Mesenchymal stem cell (in vitro differentiated cells and primary cell): ENCODE results near the gene METTL5.
A peak's percentile ranks its signal among the peaks of the same experiment; 100 is the strongest.
"Not testable (repeated sequence)": the region's sequence is repeated elsewhere in the genome, so short reads cannot be mapped to it uniquely, and the experiment has no call there.

Experiments
- DNase-seq: peaks from one replicate; pipeline ENCODE4 v3.0.0-alpha.2; 2013
- H2AFZ ChIP-seq: one replicate; pipeline ENCODE4 v1.6.1; 2013; ENCODE audit warnings: low read depth, mild to moderate bottlenecking, control low read depth, inconsistent platforms, low read length, moderate library complexity
- H2AK5ac ChIP-seq: 2 replicates; pipeline ENCODE4 v1.6.1; 2013; ENCODE audit warnings: low read length, moderate library complexity, mild to moderate bottlenecking, inconsistent platforms; ENCODE audit not compliant: severe bottlenecking
- H2BK120ac ChIP-seq: one replicate; pipeline ENCODE4 v1.6.1; 2013; ENCODE audit warnings: low read depth, mild to moderate bottlenecking, inconsistent platforms, low read length, moderate library complexity
- H2BK12ac ChIP-seq, 2 experiments: one replicate each; pipeline ENCODE4 v1.6.1; 2013; ENCODE audit warnings: inconsistent platforms in 2 of 2, low read length in 2 of 2, mild to moderate bottlenecking in 2 of 2, moderate library complexity in 2 of 2, control low read depth in 1 of 2
- H2BK15ac ChIP-seq: one replicate; pipeline ENCODE4 v1.6.1; 2013; ENCODE audit warnings: mild to moderate bottlenecking, low read depth, inconsistent platforms; ENCODE audit not compliant: poor library complexity, severe bottlenecking
- H2BK5ac ChIP-seq: 2 replicates; pipeline ENCODE4 v1.6.1; 2013; ENCODE audit warnings: low read depth, mild to moderate bottlenecking, low read length, control low read depth, inconsistent platforms; ENCODE audit not compliant: poor library complexity, severe bottlenecking
- H3K14ac ChIP-seq, 2 experiments: one replicate each; pipeline ENCODE4 v1.6.1; 2013; ENCODE audit warnings: inconsistent platforms in 2 of 2, low read length in 2 of 2, control low read depth in 1 of 2, mild to moderate bottlenecking in 1 of 2, moderate library complexity in 1 of 2
- H3K18ac ChIP-seq, 2 experiments: one replicate each; pipeline ENCODE4 v1.6.1; 2013; ENCODE audit warnings: inconsistent platforms in 2 of 2, low read length in 2 of 2, control low read depth in 1 of 2, low read depth in 1 of 2, mild to moderate bottlenecking in 1 of 2
- H3K23ac ChIP-seq, 2 experiments: one replicate each; pipeline ENCODE4 v1.6.1; 2013; ENCODE audit warnings: inconsistent platforms in 2 of 2, low read length in 2 of 2, mild to moderate bottlenecking in 2 of 2, moderate library complexity in 2 of 2, control low read depth in 1 of 2
- H3K27ac ChIP-seq: 2 replicates; pipeline ENCODE4 v1.5.1; 2013; ENCODE audit warnings: mild to moderate bottlenecking, moderate library complexity, low read length, control low read depth, inconsistent platforms; ENCODE audit not compliant: poor library complexity, severe bottlenecking
- H3K27me3 ChIP-seq, 2 experiments: 2 replicates each; pipeline versions ENCODE4 v1.6.1 to v1.7.0; 2013; ENCODE audit warnings: low read length in 2 of 2, mild to moderate bottlenecking in 2 of 2, moderate library complexity in 2 of 2, control low read depth in 1 of 2, inconsistent platforms in 1 of 2; ENCODE audit not compliant: control insufficient read depth in 1 of 2, insufficient read depth in 1 of 2
- H3K36me3 ChIP-seq, 2 experiments: 2 replicates each; pipeline versions ENCODE4 v1.6.1 to v1.7.0; 2013; ENCODE audit warnings: low read length in 2 of 2, control low read depth in 1 of 2, inconsistent platforms in 1 of 2, low read depth in 1 of 2, mild to moderate bottlenecking in 1 of 2; ENCODE audit not compliant: insufficient read depth in 2 of 2, control insufficient read depth in 1 of 2
- H3K4ac ChIP-seq, 2 experiments: one replicate each; pipeline ENCODE4 v1.6.1; 2013; ENCODE audit warnings: inconsistent platforms in 2 of 2, low read length in 2 of 2, mild to moderate bottlenecking in 2 of 2, moderate library complexity in 2 of 2, control low read depth in 1 of 2, low read depth in 1 of 2
- H3K4me1 ChIP-seq: 2 replicates; pipeline ENCODE4 v1.6.1; 2013; ENCODE audit warnings: low read depth, low read length, control low read depth; ENCODE audit not compliant: control insufficient read depth, insufficient read depth
- H3K4me2 ChIP-seq: 2 replicates; pipeline ENCODE4 v1.6.1; 2013; ENCODE audit warnings: low read length, mild to moderate bottlenecking, inconsistent platforms; ENCODE audit not compliant: poor library complexity, severe bottlenecking
- H3K4me3 ChIP-seq, 2 experiments: 2 replicates each; pipeline versions ENCODE4 v1.5.1 to v1.7.0; 2013; ENCODE audit warnings: low read length in 2 of 2, mild to moderate bottlenecking in 2 of 2, control low read depth in 1 of 2, low read depth in 1 of 2; ENCODE audit not compliant: insufficient read depth in 1 of 2
- H3K79me1 ChIP-seq: replicated peaks from 2 replicates; pipeline ENCODE4 v1.6.1; 2013; ENCODE audit warnings: mild to moderate bottlenecking, control low read depth, low read length, inconsistent platforms; ENCODE audit not compliant: poor library complexity, severe bottlenecking
- H3K9ac ChIP-seq: 2 replicates; pipeline ENCODE4 v1.7.0; 2013; ENCODE audit warnings: mild to moderate bottlenecking, low read length, moderate library complexity
- H3K9me3 ChIP-seq: 2 replicates; pipeline ENCODE4 v1.7.0; 2013; ENCODE audit warnings: mild to moderate bottlenecking, low read length; ENCODE audit not compliant: control insufficient read depth
- H4K8ac ChIP-seq: one replicate; pipeline ENCODE4 v1.6.1; 2013; ENCODE audit warnings: inconsistent platforms, mild to moderate bottlenecking, low read length, moderate library complexity
- H4K91ac ChIP-seq: one replicate; pipeline ENCODE4 v1.6.1; 2013; ENCODE audit warnings: mild to moderate bottlenecking, low read length, inconsistent platforms
- WGBS: methylation state at CpG from one replicate; pipeline ENCODE4 v1.1.7; 2013; ENCODE audit warnings: mixed read lengths; 5-methylcytosine and 5-hydroxymethylcytosine counted together

The METTL5 gene

GRCh38 chr2:169818241-169818640 lies 6.5 kb downstream of the METTL5 start:
- H4K8ac ChIP-seq, result no peak overlapping the region
- no peak overlapping the region for H3K4ac ChIP-seq
- no peaks in the 10 kb centered on the region for H3K27me3 ChIP-seq
- H2BK120ac ChIP-seq, result no peak overlapping the region
- H3K79me1 ChIP-seq, result peaks cover 12% of the 10 kb centered on the region
- H3K4me2 ChIP-seq, result no peak overlapping the region
- H3K14ac ChIP-seq, result no peak overlapping the region
- H2AFZ ChIP-seq, result no peak overlapping the region
- no peak overlapping the region for H3K9ac ChIP-seq
- H2BK5ac ChIP-seq, result no peak overlapping the region
- no peak overlapping the region for H3K4me3 ChIP-seq
- H3K9me3 ChIP-seq, result no peaks in the 10 kb centered on the region
- no peak overlapping the region for H2BK12ac ChIP-seq
- H3K27ac ChIP-seq, result no peak overlapping the region
- peaks cover 18 to 83% of the 10 kb centered on the region in 2 experiments for H3K36me3 ChIP-seq
- DNase-seq, result no peak
- no peak overlapping the region for H2BK15ac ChIP-seq
- no peak overlapping the region for H3K18ac ChIP-seq
- H2AK5ac ChIP-seq, result no peak overlapping the region
- H3K4me1 ChIP-seq, result peaks cover 5% of the 10 kb centered on the region
- no peak overlapping the region for H4K91ac ChIP-seq
- no peak overlapping the region for H3K23ac ChIP-seq

GRCh38 chr2:169817369-169817768 lies 7.3 kb downstream of the METTL5 start:
- H3K4ac ChIP-seq, H2AK5ac ChIP-seq, H2BK12ac ChIP-seq, H3K4me1 ChIP-seq, H2BK120ac ChIP-seq, H3K23ac ChIP-seq, H2BK5ac ChIP-seq, H3K18ac ChIP-seq, H3K14ac ChIP-seq, H3K27me3 ChIP-seq, H3K9me3 ChIP-seq, DNase-seq, H3K4me3 ChIP-seq, H2BK15ac ChIP-seq, H4K8ac ChIP-seq, H2AFZ ChIP-seq, H3K9ac ChIP-seq, H3K4me2 ChIP-seq, H4K91ac ChIP-seq, H3K27ac ChIP-seq, H3K79me1 ChIP-seq: not testable (repeated sequence)
- WGBS, result 100% methylated on average over 4 of the region's 6 CpGs
- H3K36me3 ChIP-seq, result peaks cover 20 to 81% of the 10 kb centered on the region in 2 experiments

- H2BK5ac ChIP-seq, H3K14ac ChIP-seq, H3K9ac ChIP-seq, DNase-seq, H2AFZ ChIP-seq, H3K9me3 ChIP-seq, H3K4me2 ChIP-seq, H4K91ac ChIP-seq, H3K4me3 ChIP-seq, H3K23ac ChIP-seq, H3K18ac ChIP-seq, H3K79me1 ChIP-seq, H2BK120ac ChIP-seq, H2AK5ac ChIP-seq, H4K8ac ChIP-seq, H3K27me3 ChIP-seq, H2BK12ac ChIP-seq, H3K27ac ChIP-seq, H2BK15ac ChIP-seq, H3K4me1 ChIP-seq, H3K4ac ChIP-seq: not testable (repeated sequence)
- H3K36me3 ChIP-seq, result peaks cover 22 to 83% of the 10 kb centered on the region in 2 experiments
Measured at GRCh38 chr2:169816961-169817360, 7.7 kb downstream of the METTL5 start.

GRCh38 chr2:169815849-169816248 lies 8.9 kb downstream of the METTL5 start:
- Histone ChIP-seq H2AFZ (no peak overlapping the region), H3K4me3 (no peak overlapping the region), H3K9ac (peak overlapping the region; percentile 30), H3K36me3 (peaks cover 22 to 83% of the 10 kb centered on the region in 2 experiments), H3K23ac (no peak overlapping the region), H3K27me3 (no peaks in the 10 kb centered on the region), H3K4me2 (no peak overlapping the region), H3K18ac (no peak overlapping the region), H3K14ac (no peak overlapping the region), H3K27ac (peak overlapping the region; percentile 54), H4K8ac (no peak overlapping the region), H3K79me1 (peaks cover 9% of the 10 kb centered on the region), H4K91ac (no peak overlapping the region), H2BK12ac (no peak overlapping the region), H2BK5ac (no peak overlapping the region), H2AK5ac (no peak overlapping the region), H3K4me1 (peaks cover 3% of the 10 kb centered on the region), H2BK120ac (no peak overlapping the region), H3K4ac (no peak overlapping the region), H3K9me3 (no peaks in the 10 kb centered on the region), H2BK15ac (no peak overlapping the region)
- no CpG with 5 or more reads among the region's 1 CpG for WGBS
- peak; percentile 61 for DNase-seq
